Esophagus squamous epithelium (tissue), 4 donors: ENCODE data around the gene LRRC41.

ENCODE experiments used
- POLR2A ChIP-seq, 4 donors: fragments of 450-650 bp; IDR thresholded peaks; one replicate each; pipeline ENCODE4 v1.6.1; 2017; ENCODE audit warnings: antibody characterized with exemption in 4 of 4, mild to moderate bottlenecking in 4 of 4, moderate library complexity in 3 of 4
- TF ChIP-seq, protein P1 (sequence below), 6 experiments: fragments of 450-650 bp in 4 of 6; fragments of 200-600 bp in 2 of 6; sonication (generic) in 2 of 6; IDR thresholded peaks; one replicate each; pipeline ENCODE4 v1.5.1; 2016 to 2019; ENCODE audit warnings: antibody characterized with exemption in 6 of 6, mild to moderate bottlenecking in 4 of 6, moderate library complexity in 4 of 6

- TF ChIP-seq, protein P1, sequence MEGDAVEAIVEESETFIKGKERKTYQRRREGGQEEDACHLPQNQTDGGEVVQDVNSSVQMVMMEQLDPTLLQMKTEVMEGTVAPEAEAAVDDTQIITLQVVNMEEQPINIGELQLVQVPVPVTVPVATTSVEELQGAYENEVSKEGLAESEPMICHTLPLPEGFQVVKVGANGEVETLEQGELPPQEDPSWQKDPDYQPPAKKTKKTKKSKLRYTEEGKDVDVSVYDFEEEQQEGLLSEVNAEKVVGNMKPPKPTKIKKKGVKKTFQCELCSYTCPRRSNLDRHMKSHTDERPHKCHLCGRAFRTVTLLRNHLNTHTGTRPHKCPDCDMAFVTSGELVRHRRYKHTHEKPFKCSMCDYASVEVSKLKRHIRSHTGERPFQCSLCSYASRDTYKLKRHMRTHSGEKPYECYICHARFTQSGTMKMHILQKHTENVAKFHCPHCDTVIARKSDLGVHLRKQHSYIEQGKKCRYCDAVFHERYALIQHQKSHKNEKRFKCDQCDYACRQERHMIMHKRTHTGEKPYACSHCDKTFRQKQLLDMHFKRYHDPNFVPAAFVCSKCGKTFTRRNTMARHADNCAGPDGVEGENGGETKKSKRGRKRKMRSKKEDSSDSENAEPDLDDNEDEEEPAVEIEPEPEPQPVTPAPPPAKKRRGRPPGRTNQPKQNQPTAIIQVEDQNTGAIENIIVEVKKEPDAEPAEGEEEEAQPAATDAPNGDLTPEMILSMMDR (IDR thresholded peaks at IDR 0.05): peak; percentile 53 to 75 (median 58)
- peak in 3 of 4 donors; percentile 45 to 84 (median 50) for TF ChIP-seq POLR2A (IDR thresholded peaks at IDR 0.05)
Observed at GRCh38 chr1:46340404-46341221, 37.2 kb upstream of the LRRC41 start, which contains the start of gene NSUN4.
